GM18520 (cell line): ENCODE results near the gene RPIA.
"Not testable (repeated sequence)": the region's sequence is repeated elsewhere in the genome, so short reads cannot be mapped to it uniquely, and the experiment has no call there.

Experiments
- ATAC-seq: cut with Tn5 transposase; IDR thresholded peaks from one replicate; pipeline ENCODE4 v1.9.1; 2021; ENCODE audit not compliant: unreplicated experiment

RPIA gene

DNA sequence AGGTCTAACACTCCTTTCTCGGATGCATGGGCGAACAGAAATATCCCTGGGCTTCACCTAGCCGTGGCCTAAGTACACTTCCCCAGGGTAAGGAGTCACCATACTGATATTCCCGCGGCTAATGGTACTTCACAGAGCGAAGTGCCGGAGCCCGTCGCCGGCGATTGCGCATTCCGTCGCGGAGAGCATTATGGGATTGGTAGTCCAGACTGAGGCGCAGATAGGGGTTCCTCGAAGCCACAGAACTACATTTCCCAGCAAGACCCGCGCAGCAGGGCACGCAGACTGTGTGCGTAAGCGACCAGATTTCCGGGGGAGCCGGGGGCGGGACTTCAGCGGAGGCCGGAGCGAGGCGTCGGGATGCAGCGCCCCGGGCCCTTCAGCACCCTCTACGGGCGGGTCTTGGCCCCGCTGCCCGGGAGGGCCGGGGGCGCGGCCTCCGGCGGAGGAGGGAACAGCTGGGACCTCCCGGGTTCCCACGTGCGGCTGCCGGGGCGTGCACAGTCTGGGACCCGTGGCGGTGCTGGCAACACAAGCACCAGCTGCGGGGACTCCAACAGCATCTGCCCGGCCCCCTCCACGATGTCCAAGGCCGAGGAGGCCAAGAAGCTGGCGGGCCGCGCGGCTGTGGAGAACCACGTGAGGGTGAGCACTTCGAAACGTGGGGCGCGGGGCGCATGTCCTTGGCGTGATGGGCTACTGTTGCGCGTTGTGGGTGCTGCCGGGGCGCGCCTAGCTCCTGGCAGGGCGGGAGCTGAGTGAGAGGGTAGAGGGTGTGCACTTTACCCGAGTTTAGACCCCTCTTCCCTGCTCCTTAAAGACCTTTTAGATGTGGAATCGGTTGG is at the start of gene RPIA:
Gene RPIA, plus strand, starts transcription at position 335 of the 845 bp plus-strand sequence. Its CDS starts 26 bp downstream, at position 361.
- peak; percentile 96 for ATAC-seq

- ATAC-seq, result no peak
These were observed 49.2 kb upstream of the RPIA start for GRCh38 chr2:88642278-88642677.

DNA sequence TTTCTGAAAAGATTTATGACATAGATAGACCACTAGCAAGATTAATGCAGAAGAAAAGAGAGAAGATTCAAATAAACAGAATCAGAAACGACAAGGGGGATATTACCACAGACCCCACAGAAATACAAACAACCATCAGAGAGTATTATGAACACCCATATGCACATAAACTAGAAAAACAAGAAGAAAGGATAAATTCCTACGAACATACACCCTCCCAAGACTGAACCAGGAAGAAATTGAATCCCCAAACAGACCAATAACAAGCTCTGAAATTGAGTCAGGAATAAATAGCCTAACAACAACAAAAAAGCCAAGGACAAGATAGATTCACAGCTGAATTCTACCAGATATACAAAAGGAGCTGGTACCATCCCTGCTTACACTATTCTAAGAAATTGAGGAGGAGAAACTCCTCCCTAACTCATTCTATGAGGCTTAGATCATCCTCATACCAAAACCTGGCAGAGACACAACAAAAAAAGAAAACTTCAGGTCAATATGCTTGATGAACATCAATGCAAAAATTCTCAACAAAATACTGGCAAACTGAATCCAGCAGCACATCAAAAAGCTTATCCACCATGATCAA is 46.1 kb upstream of the RPIA start:
- ATAC-seq, result not testable (repeated sequence)

DNA sequence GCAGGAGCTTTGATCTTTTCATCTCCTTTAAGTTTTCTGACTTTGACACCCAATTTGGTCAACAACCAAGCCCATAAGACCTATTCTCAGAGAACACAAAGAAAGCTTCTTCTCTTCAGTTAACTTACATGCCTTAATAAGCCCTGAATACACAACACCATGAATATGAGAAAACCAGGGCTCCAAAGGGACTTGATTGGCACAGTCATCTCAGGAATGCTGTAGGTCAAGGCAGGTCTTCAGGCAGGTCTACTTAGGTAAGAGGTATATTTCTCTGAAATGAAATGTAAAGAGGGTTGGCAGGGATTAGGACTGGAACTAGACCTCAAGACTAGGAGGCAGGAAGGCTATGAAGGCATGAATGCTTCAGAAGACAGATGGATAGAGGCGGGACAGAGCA is 39.8 kb upstream of the RPIA start:
- ATAC-seq, result no peak

DNA sequence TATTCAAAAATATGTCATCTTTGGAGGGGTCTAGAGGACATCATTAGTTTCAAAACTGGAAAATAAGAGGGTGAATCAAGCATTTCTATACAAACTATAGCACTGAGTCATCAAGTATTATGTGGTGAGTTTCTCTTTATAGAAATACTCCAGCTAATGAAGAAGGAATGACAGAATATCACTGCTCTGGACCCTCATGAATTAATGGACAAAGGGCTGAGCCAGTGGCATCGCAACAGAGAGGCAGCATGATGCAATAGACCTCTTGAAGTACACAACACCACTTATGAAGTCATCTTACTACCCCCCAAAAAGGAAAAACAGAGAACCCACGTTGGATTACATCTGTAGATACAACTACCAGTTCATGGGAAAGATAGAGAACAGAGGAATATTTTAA is 36.8 kb upstream of the RPIA start:
- no peak for ATAC-seq

DNA sequence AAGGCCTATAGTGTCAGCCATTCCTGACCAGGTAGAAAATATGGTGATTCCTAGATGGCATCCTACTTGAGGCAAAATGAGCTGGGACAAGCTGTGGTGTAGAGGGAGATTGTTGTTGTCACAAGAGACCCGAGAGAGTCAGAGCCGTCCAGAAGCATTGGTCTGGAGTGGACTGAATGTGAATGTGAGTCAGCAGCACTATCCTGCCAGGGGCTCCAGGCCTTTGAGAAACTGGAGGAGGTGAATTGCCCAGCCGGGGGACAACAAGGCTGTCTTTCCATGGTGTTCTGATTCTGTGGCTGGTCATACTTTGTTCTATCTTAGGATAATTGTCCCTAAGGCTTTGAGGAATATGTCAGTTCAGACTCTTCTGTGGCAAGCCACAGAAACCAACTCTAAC is 34.8 kb upstream of the RPIA start:
- no peak for ATAC-seq

DNA sequence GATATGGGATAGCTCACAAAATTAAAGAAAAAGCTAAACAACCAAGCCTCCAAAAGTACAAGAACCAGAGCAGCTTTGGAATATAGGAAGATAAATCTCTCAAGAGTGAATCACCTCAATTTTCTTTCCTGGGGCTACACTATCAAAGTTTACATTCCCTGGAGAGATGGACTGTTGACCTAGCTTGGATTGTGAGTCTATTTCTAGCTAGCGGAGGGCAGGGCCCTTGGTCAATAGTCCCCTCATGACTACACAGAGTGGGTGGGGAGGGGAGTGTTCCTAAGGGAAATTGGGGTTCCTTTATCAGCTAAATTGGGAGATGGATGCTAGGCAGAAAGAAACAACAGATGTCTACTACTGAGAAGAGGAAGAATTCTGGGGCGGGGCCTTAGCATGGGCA is 34.3 kb upstream of the RPIA start:
- ATAC-seq, result no peak

DNA sequence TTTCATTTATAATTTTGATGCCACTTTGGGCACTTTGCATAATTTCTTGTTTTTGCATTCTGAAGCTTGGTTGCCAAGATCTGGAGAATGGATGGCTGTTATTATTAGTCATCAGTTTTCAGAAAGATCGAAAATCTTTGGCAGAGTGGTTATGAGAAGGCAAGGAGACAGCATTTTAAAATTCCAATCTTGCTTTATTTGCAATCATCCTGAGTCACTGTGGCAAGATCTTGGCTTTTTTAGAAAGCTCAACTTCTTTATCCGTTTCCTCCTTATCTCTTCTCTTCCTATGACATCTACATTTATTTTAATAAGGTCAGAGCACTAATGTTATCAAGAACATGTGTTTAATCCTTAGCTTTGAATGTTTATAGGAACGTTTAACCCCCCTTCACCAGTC is 33.1 kb upstream of the RPIA start:
- no peak for ATAC-seq

- no peak for ATAC-seq
These were observed 32.5 kb upstream of the RPIA start for GRCh38 chr2:88658881-88659537.

- ATAC-seq, result no peak
These were observed 31.9 kb upstream of the RPIA start for GRCh38 chr2:88659538-88659915.

GRCh38 chr2:88660622-88661021 is 30.9 kb upstream of the RPIA start:
- no peak for ATAC-seq

DNA sequence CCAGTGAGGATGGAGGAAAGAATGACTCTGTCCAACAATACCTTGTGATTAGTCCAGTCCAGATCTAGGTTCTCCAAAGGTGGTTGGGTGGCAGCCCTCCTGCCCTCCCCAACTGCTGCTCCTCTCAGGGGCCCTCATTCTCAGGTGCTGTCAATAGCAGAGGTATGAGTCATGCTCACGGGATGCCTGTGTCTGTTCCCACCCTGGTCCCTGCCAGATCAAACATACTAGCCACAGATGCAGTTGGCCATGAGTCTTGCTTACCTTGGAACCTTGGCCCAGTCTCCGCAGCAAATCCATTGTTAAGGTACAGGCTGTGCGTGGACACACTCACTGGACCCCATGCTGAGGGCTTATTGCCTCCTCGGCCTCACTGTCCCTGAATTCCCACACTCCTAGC is 24.9 kb upstream of the RPIA start:
- no peak for ATAC-seq

GRCh38 chr2:88667219-88667618 is 24.3 kb upstream of the RPIA start:
- ATAC-seq, result no peak

DNA sequence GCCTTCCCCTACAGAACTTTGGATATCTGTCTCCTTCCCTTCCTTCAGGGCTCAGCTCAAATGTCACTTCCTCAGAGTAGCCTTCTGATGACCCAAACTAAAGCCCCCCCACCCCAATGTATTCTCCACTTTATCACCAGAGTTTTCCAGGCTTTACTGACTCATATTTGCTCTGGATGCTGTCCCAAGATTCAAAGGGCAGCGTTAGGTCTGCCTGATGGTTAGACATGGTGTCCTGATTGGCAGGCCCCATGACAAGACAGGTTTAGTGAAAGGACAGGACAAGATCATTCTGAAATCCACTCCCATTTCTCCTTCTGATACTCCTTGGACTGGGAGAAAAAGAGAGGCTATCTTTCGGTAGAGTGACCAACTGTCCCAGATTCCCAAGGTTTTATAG is 22.6 kb upstream of the RPIA start:
- no peak for ATAC-seq

DNA sequence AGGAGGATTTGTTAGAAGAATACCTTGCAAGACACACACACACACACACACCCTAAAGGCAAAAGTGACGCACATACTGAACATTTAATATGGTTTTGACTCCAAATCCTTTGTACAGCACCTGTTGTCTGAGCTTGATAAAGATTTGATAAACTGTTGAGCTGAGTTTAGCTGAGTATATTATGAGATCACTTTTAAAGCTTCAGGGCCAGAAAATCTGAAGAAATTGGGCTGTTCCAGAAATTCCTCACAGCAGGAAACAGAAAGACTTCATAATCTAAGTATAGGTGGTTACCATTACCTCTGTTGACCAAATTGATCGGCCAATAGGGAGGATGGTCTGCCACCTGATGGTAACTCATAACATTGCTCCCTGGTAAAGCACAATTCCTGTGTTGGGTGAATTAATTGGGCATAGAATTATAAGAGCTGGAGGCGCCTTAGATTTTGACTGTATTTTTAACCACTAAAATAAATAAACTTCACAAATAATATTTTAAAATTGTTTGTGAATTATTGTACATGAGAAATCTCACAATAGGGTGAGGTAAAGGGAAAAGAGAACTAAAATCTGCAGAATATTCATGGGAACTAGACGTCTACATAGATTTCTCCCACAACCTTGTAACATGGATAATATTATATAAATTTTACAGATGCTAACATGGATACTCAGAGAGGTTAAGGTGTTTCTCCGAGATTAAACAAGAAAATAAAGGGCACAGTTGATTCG is 21.8 kb upstream of the RPIA start:
- peak; percentile 86 for ATAC-seq

DNA sequence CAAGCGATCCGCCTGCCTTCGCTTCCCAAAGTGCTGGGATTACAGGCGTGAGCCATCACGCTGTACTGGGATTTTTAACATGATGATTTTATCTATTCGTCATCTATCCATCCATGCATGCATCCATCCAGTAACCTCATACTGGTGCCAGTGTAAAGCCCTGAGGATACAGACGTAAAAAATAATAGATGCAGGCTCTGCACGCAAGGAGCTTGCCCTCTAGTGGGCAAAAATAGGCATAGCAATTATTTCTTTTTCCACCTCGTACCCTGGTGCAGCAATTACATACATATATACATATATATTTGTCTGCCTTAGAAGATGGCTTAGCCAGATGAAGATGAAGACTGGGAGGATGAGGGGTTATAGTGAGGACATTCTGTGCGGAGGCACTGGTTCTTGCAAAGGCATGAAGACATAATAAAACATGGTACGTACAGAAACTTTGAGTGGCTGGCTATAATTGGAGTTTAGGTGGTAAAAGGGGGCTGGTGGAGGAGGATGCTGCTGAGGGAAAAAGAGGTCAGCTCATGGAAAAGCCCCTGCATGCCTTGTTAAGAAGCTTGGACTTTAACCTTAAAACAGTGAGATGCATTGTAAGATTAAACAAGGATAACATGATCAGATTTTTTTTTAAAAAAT is 19.6 kb upstream of the RPIA start:
- peak; percentile 40 for ATAC-seq

DNA sequence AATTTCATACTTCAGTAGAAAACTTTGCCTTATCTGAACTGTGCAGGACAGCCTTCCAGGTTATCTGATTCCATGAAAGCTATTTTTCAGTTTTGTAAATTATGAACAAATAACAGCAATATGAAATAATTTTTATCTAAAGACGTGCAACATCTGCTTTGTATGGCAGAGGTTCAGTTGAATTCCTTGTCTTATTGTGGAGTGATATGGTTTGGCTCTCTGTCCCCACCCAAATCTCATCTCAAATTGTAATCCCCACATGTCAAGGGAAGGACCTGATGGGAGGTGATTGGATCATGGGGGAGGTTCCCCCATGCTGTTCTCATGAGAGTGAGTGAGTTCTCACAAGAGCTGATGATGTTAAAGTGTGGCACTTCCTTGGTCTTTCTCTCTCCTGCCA is 18.1 kb upstream of the RPIA start:
- ATAC-seq, result no peak

DNA sequence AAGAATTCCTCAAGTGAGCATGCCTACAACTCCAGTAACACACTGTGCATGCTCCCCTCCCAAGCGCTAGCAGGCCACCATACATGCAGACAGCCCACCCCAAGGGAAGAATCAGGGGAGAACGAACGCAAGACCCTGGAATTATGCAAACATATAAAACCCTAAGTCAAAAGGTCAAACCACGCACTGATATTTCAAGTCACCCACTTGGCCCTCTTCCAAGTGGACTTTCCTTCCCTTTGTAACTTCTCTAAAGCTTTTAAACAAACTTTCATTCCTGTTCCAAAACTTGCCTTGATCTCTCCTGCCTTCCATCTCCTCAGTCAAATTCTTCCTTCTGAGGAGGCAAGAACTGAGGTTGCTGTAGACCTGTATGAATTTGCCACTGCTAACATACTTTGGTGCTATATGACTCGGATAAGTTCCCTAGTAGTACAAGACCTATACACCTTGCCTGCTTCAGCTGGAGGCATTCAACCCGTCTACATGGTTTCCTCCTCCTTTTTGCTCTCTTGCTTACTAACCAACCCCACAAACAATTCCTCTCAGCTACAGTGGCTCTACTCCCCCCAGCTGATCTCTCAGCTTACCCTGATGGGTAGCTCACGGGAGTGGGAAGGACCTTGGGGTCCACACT is 11.1 kb upstream of the RPIA start:
- ATAC-seq, result no peak

- ATAC-seq, result no peak
These were observed 10.6 kb upstream of the RPIA start for GRCh38 chr2:88680916-88681315.

GRCh38 chr2:88683160-88684021 is 8.1 kb upstream of the RPIA start:
- ATAC-seq, result no peak
